ENCODE results near the gene RFK.

The RFK gene

DNA sequence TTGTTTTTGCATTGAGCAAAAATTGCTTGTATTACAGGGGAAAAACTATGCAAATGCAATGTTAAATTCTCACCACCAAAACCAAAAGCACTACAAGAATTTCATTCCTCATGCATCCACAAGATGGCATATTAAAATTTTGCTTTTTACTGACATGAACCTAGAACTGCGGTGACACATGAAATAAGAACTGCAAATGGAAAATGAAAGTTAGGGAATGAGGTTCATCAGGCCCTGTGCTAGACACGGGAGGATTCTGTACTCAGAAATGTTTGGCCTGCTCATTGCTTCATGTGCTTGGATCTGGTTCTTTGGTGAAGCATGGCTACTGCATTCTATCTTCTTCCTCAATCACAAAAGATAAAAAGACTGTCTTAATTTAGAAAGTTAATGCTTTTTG is 9.1 kb upstream of the RFK start:
- Mint-ChIP-seq H3K27me3 (ENCODE audit: low read depth) (no peaks in the 10 kb centered on the region), H3K36me3 (ENCODE audit: low read depth) (no peaks in the 10 kb centered on the region), H3K4me1 (peaks cover 3% of the 10 kb centered on the region), H3K27ac (no peak overlapping the region), H3K4me3 (no peak overlapping the region), H3K9me3 (no peaks in the 10 kb centered on the region)
- TF ChIP-seq, protein P1, sequence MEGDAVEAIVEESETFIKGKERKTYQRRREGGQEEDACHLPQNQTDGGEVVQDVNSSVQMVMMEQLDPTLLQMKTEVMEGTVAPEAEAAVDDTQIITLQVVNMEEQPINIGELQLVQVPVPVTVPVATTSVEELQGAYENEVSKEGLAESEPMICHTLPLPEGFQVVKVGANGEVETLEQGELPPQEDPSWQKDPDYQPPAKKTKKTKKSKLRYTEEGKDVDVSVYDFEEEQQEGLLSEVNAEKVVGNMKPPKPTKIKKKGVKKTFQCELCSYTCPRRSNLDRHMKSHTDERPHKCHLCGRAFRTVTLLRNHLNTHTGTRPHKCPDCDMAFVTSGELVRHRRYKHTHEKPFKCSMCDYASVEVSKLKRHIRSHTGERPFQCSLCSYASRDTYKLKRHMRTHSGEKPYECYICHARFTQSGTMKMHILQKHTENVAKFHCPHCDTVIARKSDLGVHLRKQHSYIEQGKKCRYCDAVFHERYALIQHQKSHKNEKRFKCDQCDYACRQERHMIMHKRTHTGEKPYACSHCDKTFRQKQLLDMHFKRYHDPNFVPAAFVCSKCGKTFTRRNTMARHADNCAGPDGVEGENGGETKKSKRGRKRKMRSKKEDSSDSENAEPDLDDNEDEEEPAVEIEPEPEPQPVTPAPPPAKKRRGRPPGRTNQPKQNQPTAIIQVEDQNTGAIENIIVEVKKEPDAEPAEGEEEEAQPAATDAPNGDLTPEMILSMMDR (IDR thresholded peaks at IDR 0.05; ENCODE audit: unreplicated experiment in 3 of 3), result peak; percentile 36 to 57 (median 55)

DNA sequence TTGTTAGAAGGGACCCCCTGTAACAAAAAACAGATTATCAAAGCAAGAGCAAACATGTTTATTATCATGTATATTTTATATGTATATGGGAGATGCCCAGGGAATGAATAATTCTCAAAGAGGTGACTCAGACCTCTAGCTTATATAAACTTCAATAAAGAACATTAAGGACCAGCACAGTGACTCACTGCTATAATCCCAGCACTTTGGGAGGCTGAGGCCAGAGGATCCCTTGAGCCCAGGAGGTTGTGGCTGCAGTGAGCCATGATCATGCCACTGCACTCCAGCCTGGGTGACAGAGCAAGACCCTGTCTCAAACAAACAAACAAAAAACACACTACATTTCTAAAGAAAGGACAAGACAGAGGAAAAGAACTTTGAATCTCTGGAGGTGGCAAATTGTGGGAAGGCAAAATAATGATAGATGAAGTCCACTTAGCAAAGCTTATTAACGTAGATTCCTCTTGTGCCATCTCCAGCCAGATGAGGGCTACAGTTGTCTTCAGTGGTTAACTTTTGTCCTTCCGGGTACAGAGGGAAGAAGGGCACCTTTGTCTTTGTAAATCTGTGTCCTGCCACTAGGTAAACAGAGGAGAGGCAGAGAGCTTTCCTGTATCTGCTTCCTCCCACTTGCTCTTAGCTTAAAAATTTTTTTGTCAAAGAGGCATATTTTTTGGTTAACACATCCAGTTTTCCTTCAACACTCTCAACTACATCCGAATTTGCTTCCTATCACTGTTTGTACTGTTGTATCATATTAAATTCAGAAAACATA is 7.5 kb upstream of the RFK start:
- TF ChIP-seq, protein P1 (IDR thresholded peaks at IDR 0.05; ENCODE audit: unreplicated experiment in 3 of 3), result no peak
- Mint-ChIP-seq H3K36me3 (ENCODE audit: low read depth) (no peaks in the 10 kb centered on the region), H3K9me3 (no peaks in the 10 kb centered on the region), H3K27me3 (ENCODE audit: low read depth) (no peaks in the 10 kb centered on the region), H3K4me3 (no peak overlapping the region), H3K4me1 (peaks cover 3% of the 10 kb centered on the region), H3K27ac (no peak overlapping the region)

DNA sequence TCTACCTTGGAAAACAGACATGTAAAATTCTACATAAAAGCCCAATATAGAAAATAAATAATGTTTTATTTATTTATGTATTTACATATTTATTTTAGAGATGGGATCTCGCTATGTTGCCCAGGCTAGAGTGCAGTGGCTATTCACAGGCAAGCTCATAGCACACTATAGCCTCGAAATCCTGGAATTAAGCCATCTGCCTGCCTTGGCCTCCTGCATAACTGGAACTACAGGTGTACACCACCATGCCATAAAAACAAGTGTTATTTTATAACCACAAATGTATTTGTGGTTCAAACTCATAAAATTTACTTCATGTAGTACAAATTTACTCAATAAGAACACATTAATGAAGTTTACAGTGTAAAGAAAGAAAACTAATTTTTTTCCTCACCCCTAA is 7.0 kb upstream of the RFK start:
- no peak overlapping the region for H3K4me3 Mint-ChIP-seq
- H3K27ac Mint-ChIP-seq, result no peak overlapping the region
- TF ChIP-seq, protein P1 (IDR thresholded peaks at IDR 0.05; ENCODE audit: unreplicated experiment in 3 of 3), result no peak
- H3K4me1 Mint-ChIP-seq, result peaks cover 3% of the 10 kb centered on the region
- no peaks in the 10 kb centered on the region for H3K36me3 Mint-ChIP-seq (ENCODE audit: low read depth)
- no peaks in the 10 kb centered on the region for H3K27me3 Mint-ChIP-seq (ENCODE audit: low read depth)
- H3K9me3 Mint-ChIP-seq, result no peaks in the 10 kb centered on the region

DNA sequence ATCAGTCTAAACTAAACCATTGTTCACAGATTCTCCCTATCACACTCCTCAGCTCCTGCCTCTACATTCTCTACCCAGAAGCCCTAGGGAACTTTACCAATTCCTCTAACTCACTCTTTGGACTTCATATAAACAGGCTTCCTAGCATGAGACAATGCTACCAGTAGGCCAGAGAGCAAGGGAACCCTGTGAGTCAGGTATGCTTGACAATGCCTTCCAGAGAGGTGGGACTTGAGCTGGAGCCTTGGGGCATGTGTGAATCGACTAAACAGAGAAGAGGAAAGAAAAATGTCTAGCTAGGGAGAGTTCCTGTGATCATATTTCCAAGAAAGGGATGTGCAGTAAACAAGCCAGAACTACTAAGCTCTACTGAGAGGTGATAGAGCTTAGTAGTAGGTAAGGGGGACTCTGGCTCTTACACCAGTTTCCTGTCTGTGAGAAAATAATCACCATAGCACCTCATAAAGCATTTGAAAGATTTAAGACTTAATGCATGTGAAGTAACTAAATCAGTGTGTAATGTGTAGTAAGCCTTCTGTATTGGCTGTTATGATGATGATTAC is 6.4 kb upstream of the RFK start:
- Mint-ChIP-seq H3K4me3 (no peak overlapping the region), H3K9me3 (no peaks in the 10 kb centered on the region), H3K36me3 (ENCODE audit: low read depth) (no peaks in the 10 kb centered on the region), H3K27me3 (ENCODE audit: low read depth) (no peaks in the 10 kb centered on the region), H3K4me1 (peaks cover 3% of the 10 kb centered on the region), H3K27ac (no peak overlapping the region)
- TF ChIP-seq, protein P1 (IDR thresholded peaks at IDR 0.05; ENCODE audit: unreplicated experiment in 3 of 3), result no peak

DNA sequence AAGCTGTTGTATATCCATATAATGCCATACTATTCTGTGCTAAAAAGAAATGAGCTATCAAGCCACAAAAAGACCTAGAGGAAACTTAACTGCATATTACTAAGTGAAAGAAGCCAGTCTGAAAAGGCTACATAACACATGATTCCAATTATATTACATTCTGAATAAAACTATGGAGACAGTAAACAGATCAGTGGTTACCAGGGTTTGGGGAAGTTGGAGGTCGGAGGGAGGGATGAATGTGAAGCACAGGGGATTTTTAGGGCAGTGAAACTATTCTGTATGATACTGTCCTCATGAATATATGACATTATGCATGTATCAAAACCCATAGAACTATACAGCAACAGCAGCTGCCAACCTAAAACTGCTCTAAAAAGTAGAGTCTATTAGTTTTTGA is 5.6 kb upstream of the RFK start:
- Mint-ChIP-seq H3K36me3 (ENCODE audit: low read depth) (no peaks in the 10 kb centered on the region), H3K4me1 (peaks cover 3% of the 10 kb centered on the region), H3K4me3 (no peak overlapping the region), H3K27me3 (ENCODE audit: low read depth) (no peaks in the 10 kb centered on the region), H3K27ac (no peak overlapping the region), H3K9me3 (no peaks in the 10 kb centered on the region)
- TF ChIP-seq, protein P1 (IDR thresholded peaks at IDR 0.05; ENCODE audit: unreplicated experiment in 3 of 3), result no peak

DNA sequence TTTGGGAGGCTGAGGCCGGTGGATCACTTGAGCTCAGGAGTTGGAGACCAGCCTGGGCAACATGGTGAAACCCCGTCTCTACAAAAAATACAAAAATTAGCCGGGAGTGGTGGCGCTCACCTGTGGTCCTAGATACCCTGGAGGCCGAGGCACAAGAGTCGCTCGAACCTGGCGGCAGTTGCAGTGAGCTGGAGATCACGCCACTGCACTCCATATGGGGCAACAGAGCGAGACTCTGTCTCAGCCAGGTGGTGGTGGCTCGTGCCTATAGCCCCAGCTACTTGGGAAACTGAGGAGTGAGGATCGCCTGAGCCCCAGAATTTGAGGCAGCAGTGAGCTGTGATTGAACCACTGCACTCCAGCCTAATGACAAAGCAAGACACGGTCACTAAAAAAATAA is 2.4 kb upstream of the RFK start:
- H3K27me3 Mint-ChIP-seq (ENCODE audit: low read depth), result no peaks in the 10 kb centered on the region

More for the DNA sequence above, 2.4 kb upstream of the RFK start:
- H3K27ac Mint-ChIP-seq, result no peak overlapping the region
- no peak overlapping the region for H3K4me3 Mint-ChIP-seq
- TF ChIP-seq, protein P1 (IDR thresholded peaks at IDR 0.05; ENCODE audit: unreplicated experiment in 3 of 3), result no peak
- H3K4me1 Mint-ChIP-seq, result no peaks in the 10 kb centered on the region
- H3K9me3 Mint-ChIP-seq, result peaks cover 4% of the 10 kb centered on the region
- H3K36me3 Mint-ChIP-seq (ENCODE audit: low read depth), result peaks cover 14% of the 10 kb centered on the region

Measured in nephron (organoid).